Nephron progenitor cell (in vitro differentiated cells): ENCODE data around the gene HSD11B2.

ENCODE experiments used
- DNase-seq: peaks from one replicate; pipeline ENCODE4 v3.0.0; 2021
- H3K27ac Mint-ChIP-seq: 2 replicates; pipeline ENCODE4 v1.8.0; 2021; ENCODE audit warnings: mild to moderate bottlenecking, moderate library complexity, mixed read lengths
- H3K27me3 Mint-ChIP-seq: 2 replicates; pipeline ENCODE4 v1.8.0; 2021; ENCODE audit warnings: mild to moderate bottlenecking, low read depth, mixed read lengths; ENCODE audit not compliant: poor library complexity
- H3K36me3 Mint-ChIP-seq: 2 replicates; pipeline ENCODE4 v1.8.0; 2021; ENCODE audit warnings: low read depth, mixed read lengths
- H3K4me1 Mint-ChIP-seq: 2 replicates; pipeline ENCODE4 v1.8.0; 2021; ENCODE audit warnings: mixed read lengths
- H3K4me3 Mint-ChIP-seq: 2 replicates; pipeline ENCODE4 v1.8.0; 2021; ENCODE audit warnings: mild to moderate bottlenecking, moderate library complexity, mixed read lengths
- H3K9me3 Mint-ChIP-seq: 2 replicates; pipeline ENCODE4 v1.8.0; 2021; ENCODE audit warnings: mild to moderate bottlenecking, moderate library complexity, mixed read lengths
- TF ChIP-seq, protein P1 (sequence below): fragments of 200-600 bp; sonication (generic); IDR thresholded peaks from 2 replicates; pipeline ENCODE4 v1.5.0; 2021; ENCODE audit warnings: antibody characterized with exemption

Gene HSD11B2

DNA sequence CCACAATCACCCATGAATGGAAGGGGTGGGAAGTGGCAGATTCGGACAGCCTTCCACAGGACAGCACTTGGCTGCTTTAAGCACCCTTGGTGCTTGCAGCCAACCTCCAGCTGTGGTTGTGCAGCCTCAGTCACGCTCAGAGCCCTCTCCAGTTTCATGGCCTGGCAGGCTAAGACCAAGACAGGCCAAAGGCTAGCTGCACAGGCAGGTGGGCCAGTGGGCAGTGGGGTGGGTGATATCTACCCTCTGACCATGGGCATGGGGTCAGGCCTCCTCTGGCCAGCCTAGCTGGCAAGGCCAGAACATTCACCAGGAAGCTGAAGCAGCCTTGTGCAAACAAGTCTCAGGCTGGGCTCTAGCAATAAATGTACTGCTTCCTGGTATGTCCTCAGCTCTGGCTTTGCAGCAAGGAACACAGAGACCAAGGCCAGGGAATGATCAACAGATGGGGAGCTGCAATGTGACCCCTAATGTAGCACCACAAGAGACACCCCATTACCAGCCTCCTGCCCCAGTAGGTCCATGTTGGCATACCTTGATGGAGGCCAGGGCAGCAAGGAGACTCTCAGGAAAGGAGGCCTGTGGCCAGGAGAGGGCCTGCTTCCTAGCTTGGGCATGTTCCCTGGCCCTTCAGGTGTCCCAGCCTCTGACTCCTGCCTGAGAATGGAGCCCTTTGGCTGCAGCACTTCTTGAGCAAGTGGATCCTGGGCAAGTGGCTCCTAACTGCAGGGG is 20.9 kb downstream of the HSD11B2 start:
- TF ChIP-seq, protein P1, sequence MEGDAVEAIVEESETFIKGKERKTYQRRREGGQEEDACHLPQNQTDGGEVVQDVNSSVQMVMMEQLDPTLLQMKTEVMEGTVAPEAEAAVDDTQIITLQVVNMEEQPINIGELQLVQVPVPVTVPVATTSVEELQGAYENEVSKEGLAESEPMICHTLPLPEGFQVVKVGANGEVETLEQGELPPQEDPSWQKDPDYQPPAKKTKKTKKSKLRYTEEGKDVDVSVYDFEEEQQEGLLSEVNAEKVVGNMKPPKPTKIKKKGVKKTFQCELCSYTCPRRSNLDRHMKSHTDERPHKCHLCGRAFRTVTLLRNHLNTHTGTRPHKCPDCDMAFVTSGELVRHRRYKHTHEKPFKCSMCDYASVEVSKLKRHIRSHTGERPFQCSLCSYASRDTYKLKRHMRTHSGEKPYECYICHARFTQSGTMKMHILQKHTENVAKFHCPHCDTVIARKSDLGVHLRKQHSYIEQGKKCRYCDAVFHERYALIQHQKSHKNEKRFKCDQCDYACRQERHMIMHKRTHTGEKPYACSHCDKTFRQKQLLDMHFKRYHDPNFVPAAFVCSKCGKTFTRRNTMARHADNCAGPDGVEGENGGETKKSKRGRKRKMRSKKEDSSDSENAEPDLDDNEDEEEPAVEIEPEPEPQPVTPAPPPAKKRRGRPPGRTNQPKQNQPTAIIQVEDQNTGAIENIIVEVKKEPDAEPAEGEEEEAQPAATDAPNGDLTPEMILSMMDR, result no peak
- Mint-ChIP-seq H3K4me1 (peaks cover 62% of the 10 kb centered on the region), H3K27ac (no peak overlapping the region), H3K27me3 (peaks cover 7% of the 10 kb centered on the region), H3K4me3 (no peak overlapping the region), H3K36me3 (peaks cover 15% of the 10 kb centered on the region), H3K9me3 (no peaks in the 10 kb centered on the region)
- no peak for DNase-seq

DNA sequence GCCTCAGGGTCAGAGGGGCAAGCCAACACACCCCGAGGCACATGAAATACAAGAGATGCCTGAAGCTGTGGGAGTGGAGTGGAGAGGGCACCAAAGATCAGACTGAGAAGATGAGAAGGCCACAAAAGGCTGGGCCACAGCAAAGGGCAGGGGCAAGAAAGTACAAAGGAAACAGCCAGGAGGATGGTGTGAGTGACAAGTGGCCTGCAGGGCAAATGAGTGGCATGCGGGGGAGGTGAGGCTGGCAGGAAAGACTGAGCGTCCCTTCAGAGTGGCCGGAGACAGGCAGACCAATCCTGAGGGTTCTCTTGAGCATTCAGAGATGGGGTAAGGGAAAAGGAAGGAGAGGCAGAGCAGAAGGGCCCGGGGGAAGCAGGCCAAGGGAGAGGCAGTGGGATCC is 23.2 kb downstream of the HSD11B2 start:
- Mint-ChIP-seq H3K4me3 (peak overlapping the region; percentile 20), H3K27me3 (peaks cover 8% of the 10 kb centered on the region), H3K4me1 (peaks cover 82% of the 10 kb centered on the region), H3K36me3 (peaks cover 14% of the 10 kb centered on the region), H3K9me3 (no peaks in the 10 kb centered on the region), H3K27ac (peak overlapping the region; percentile 92)
- no peak for DNase-seq
- TF ChIP-seq, protein P1, result no peak

DNA sequence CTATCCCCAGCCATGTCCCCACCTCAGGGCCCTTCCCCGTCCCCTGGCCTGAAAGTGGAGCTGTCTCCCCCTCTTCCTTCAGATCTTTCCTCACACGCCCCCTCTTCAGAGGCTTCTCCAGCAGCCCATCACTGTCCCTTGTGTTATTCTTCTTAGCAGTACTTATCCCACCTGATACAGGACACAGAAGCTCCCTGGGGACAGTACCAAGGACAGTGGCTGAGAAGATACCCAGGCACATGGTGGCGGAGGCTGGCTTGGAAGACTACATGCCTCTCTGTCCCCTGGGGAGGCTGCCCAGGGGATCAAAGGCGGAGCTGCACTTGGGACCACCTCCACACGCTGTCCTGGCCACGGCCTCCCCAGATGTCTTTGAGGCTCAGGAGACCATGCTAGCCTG is 23.9 kb downstream of the HSD11B2 start:
- no peak for DNase-seq
- Mint-ChIP-seq H3K4me1 (peaks cover 80% of the 10 kb centered on the region), H3K27ac (no peak overlapping the region), H3K36me3 (peaks cover 7% of the 10 kb centered on the region), H3K27me3 (peaks cover 3% of the 10 kb centered on the region), H3K4me3 (no peak overlapping the region), H3K9me3 (no peaks in the 10 kb centered on the region)
- TF ChIP-seq, protein P1, result no peak

DNA sequence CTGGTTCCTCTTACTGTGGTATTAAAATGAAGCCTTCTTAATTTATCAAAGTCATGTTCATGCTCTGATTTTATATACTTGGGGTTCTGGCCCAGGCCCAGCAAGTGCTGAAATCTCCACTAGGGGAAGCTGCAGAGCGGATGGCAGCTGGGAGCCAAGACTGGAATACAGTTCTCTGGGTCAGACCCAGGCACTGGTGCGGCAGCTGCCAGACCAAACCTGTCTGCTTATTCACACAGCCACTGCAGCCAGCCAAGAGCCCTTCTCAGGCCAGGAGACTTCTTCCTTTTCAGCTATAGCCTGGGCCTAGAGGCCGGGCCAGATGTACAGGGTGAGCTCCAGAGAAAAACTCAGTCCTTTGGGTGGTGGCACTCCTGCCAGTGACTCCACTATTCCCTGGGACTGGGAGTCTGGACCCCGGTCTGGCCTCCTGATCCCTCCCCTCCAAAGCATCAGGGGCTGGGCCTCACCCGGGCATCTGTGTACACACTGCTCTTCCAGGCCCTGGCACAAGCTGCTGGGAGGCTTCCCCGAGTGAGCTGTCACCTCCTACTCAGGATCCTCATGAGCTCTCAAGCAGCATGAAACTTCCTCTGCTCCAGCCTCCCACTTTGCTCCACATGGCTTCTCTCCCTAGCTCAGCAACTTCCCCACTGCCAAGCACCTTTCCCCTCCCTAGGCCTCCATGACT is 25.6 kb downstream of the HSD11B2 start:
- TF ChIP-seq, protein P1, result peak; percentile 20
- H3K4me3 Mint-ChIP-seq, result no peak overlapping the region
- peaks cover 70% of the 10 kb centered on the region for H3K4me1 Mint-ChIP-seq
- peak overlapping the region; percentile 84 for H3K27ac Mint-ChIP-seq
- H3K27me3 Mint-ChIP-seq, result peaks cover 3% of the 10 kb centered on the region
- no peaks in the 10 kb centered on the region for H3K36me3 Mint-ChIP-seq
- no peaks in the 10 kb centered on the region for H3K9me3 Mint-ChIP-seq
- DNase-seq, result no peak

DNA sequence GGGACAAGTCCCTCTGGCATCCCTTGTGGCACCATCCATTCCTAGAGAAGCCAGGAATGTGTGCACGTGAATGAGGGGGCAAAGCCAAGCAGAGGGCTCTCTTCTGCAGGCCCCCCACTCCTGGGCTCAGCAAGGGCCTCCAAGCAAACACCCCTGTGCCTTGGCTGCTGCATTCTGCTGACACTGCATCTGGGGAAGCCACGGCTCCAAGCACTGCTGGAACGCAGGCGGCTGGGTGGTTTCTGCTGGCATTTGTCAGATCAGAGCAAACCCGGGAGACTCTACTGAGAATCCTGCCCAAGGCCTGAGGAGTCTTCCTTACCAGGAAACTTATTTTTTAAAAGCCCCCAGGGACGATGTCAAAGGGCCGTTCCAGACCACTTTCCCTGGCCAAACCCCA is 26.7 kb downstream of the HSD11B2 start:
- peaks cover 3% of the 10 kb centered on the region for H3K27me3 Mint-ChIP-seq
- H3K4me1 Mint-ChIP-seq, result peaks cover 70% of the 10 kb centered on the region
- DNase-seq, result no peak
- TF ChIP-seq, protein P1, result no peak
- H3K4me3 Mint-ChIP-seq, result no peak overlapping the region
- H3K27ac Mint-ChIP-seq, result no peak overlapping the region
- H3K36me3 Mint-ChIP-seq, result no peaks in the 10 kb centered on the region
- H3K9me3 Mint-ChIP-seq, result no peaks in the 10 kb centered on the region
